Activated T-helper 17 cell treated with anti-CD3 and anti-CD28 coated beads, Interleukin-2, amount 50 U/mL, for 72 hours (primary cell): Measurements from ENCODE around the gene LANCL3. TPM values are rescaled to one million over a fixed set of nuclear protein-coding genes. Genes with fewer than 3 reads are reported as not detected.
"Not testable (repeated sequence)": the region's sequence is repeated elsewhere in the genome, so short reads cannot be mapped to it uniquely, and the experiment has no call there.

ENCODE experiments used
- ATAC-seq: fragments of 150-1000 bp; cut with Tn5 transposase; replicated peaks from 2 replicates; pipeline ENCODE4 v1.10.0; 2021; ENCODE audit warnings: mild to moderate bottlenecking, moderate library complexity
- H3K27ac Mint-ChIP-seq: one replicate; pipeline ENCODE4 v1.8.0; 2022; ENCODE audit warnings: mixed read lengths
- H3K27me3 Mint-ChIP-seq: one replicate; pipeline ENCODE4 v1.8.0; 2022; ENCODE audit warnings: mixed read lengths
- H3K36me3 Mint-ChIP-seq: one replicate; pipeline ENCODE4 v1.8.0; 2022; ENCODE audit warnings: low read depth, mild to moderate bottlenecking, mixed read lengths
- H3K4me1 Mint-ChIP-seq: one replicate; pipeline ENCODE4 v1.8.0; 2022; ENCODE audit warnings: mixed read lengths
- H3K4me3 Mint-ChIP-seq: one replicate; pipeline ENCODE4 v1.8.0; 2022; ENCODE audit warnings: mild to moderate bottlenecking, mixed read lengths
- H3K9me3 Mint-ChIP-seq: one replicate; pipeline ENCODE4 v1.8.0; 2022; ENCODE audit warnings: mixed read lengths
- total RNA-seq, 2 donors: library from RNA; stranded (reverse); gene quantifications; one replicate each; pipeline ENCODE4 v1.2.3, GENCODE V29; 2022

The LANCL3 gene
- total RNA-seq, 2 donors from 2014 or later: 0.40 to 0.95 TPM

DNA sequence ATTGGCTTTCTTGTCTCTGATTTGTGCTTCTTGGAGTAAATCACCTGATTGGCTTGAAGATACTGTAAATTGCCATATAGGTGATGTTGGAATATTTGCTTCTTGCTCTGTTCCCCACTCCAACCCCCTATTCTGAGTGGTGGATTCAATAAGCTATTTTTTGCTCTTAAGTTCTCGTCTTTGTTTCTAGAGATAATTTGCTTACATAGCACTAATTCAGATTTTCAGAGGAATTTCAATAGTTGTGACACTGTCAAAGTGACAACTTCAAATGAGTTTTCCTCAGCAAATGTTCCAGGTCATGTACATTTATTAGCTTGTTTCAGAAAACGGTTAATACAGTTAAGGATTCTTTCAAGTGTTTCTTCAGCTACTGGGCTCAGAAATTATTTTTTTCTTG is 18.6 kb downstream of the LANCL3 start:
- Mint-ChIP-seq H3K4me1 (no peaks in the 10 kb centered on the region), H3K27me3 (no peaks in the 10 kb centered on the region), H3K36me3 (no peaks in the 10 kb centered on the region), H3K27ac (no peak overlapping the region), H3K9me3 (no peaks in the 10 kb centered on the region), H3K4me3 (no peak overlapping the region)
- ATAC-seq: no peak

DNA sequence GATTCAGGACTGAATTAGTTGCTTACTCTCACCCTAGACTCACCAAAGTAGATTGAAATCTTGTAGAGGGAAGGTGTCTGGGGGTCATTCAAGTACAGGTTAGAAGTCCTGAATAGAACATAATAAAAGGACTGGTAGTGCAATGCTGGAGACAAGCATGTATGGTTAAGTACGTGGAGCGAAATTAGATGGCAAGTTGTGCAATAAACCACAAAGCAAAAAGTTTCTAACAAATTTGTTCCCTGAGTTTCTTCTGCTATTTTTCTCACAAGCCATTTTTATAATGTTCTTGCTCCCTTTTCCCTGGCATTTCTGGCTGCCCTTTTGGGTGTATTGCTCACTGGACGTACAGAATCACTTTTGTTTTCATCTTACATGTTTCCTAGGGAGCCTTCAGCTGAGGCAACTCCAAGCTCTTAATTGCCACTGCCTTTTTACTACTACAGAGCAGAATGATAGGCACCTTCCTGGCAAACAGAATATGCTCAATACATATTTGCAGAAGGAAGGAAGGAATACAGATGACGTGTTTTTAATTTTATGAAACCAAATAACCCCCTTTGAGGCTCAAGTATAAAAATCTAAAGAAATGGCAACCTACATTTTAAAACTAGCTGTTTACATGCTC is 23.4 kb downstream of the LANCL3 start:
- Mint-ChIP-seq H3K27ac (no peak overlapping the region), H3K27me3 (no peaks in the 10 kb centered on the region), H3K9me3 (no peaks in the 10 kb centered on the region), H3K36me3 (no peaks in the 10 kb centered on the region), H3K4me1 (no peaks in the 10 kb centered on the region), H3K4me3 (no peak overlapping the region)
- no peak for ATAC-seq

DNA sequence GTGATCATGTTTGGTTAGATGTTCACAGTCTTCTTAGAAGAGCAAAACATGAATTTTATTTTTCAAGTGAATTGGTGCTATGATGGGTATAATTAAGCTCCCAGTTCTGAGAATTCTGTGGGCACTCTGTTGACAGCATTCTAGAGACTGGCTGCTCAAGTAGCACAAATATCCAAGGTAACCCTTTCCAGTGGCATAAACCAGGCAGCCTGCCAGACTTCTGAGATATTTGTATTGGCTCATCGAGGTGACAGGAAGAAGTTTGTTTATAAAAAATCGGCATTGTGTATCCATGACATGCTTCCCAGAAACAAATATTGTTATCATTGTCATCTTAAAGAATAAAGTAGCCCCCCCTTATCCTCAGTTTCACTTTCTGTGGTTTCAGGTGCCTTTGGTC is 28.3 kb downstream of the LANCL3 start:
- H3K4me3 Mint-ChIP-seq: no peak overlapping the region

DNA sequence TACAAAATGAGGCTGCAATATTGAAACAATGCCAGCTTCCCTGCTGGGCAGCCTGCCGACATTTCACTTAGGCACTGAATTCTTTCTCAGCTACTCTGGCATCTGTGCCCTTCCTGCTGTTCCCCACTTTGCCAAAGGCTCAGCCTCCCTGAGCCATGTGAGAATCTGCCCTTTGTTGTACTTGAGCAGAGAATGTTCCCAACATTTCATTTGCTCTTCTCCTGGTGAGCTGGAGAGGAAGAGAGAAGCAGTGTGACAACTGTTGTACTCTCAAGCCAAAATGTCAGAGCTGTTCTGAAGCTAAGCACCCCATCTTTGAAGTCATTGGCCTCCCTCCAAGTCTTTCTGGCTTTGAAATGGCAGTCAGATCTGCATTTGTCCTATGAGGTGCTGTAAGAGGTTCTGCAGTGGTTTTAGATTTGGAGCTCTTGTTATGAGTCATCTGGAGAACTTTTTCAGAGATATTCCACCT is 32.5 kb downstream of the LANCL3 start:
- Mint-ChIP-seq H3K4me1 (no peaks in the 10 kb centered on the region), H3K27ac (no peak overlapping the region), H3K9me3 (no peaks in the 10 kb centered on the region), H3K27me3 (peaks cover 5% of the 10 kb centered on the region), H3K4me3 (no peak overlapping the region), H3K36me3 (no peaks in the 10 kb centered on the region)
- ATAC-seq: peak; percentile 28

More for the DNA sequence above, 28.3 kb downstream of the LANCL3 start:
- H3K9me3 Mint-ChIP-seq: no peaks in the 10 kb centered on the region
- H3K4me1 Mint-ChIP-seq: no peaks in the 10 kb centered on the region
- no peak overlapping the region for H3K27ac Mint-ChIP-seq
- no peaks in the 10 kb centered on the region for H3K27me3 Mint-ChIP-seq
- ATAC-seq: no peak
- H3K36me3 Mint-ChIP-seq: no peaks in the 10 kb centered on the region

DNA sequence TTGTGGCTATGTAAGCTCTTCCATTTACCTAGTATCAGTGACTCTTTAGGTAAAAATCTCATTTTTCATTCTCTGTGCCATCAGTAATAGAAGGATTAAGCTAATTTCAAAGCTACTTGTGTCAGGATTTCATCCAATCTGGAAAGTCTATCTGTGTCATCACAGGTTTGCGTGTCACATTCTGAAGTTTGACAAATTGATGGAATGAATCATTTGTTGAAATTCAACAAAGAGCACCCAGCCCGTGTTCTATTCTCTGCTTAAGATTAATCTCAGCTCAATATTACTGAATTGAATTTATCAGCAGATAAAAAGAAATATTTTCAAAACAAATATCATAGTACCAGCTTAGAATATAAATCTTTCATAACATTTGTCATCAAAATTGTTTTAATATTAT is 35.8 kb downstream of the LANCL3 start:
- H3K36me3 Mint-ChIP-seq: no peaks in the 10 kb centered on the region
- H3K4me3 Mint-ChIP-seq: no peak overlapping the region
- H3K4me1 Mint-ChIP-seq: no peaks in the 10 kb centered on the region
- H3K27ac Mint-ChIP-seq: no peak overlapping the region
- H3K9me3 Mint-ChIP-seq: no peaks in the 10 kb centered on the region
- no peak for ATAC-seq
- peaks cover 5% of the 10 kb centered on the region for H3K27me3 Mint-ChIP-seq

DNA sequence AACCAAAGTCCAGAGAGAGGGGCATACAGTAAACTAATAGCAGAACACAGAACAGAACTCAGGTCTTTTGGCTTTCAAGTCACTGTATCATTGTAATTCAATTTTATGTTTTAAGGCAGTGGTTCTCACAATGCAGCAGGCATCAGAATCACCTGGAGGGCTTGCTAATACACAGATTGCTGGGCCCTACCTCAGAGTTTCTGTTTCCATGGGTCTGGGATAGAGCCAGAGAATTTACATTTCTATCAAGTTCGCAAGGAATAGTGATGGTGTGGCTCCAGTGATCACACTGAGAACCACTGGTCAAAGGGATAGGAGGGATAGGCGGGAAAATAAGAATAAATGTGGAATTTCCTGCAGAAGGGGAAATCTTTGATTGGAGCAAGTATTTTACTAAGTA is 36.7 kb downstream of the LANCL3 start:
- Mint-ChIP-seq H3K4me3 (no peak overlapping the region), H3K36me3 (no peaks in the 10 kb centered on the region), H3K4me1 (no peaks in the 10 kb centered on the region), H3K27me3 (peaks cover 5% of the 10 kb centered on the region), H3K9me3 (no peaks in the 10 kb centered on the region), H3K27ac (no peak overlapping the region)
- no peak for ATAC-seq

DNA sequence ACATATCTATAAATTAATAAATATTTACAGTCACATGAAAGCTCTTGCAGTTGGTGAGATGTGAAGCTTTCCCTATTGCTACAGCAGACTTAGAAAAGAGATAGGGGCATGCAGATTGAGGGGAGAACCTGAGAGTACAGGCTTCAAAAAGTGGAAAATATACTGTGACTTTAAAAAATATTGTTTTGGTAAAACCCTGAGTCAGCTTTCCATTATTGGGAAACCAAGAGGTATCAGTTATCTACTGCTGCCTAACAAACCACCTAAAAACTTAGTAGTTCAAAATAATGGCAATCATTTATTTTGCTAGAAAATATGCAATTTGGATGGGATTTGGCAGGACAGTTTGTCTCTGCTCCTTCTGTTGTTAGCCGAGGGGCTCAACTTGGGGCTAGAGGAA is 38.3 kb downstream of the LANCL3 start:
- Mint-ChIP-seq H3K36me3 (no peaks in the 10 kb centered on the region), H3K4me1 (no peaks in the 10 kb centered on the region), H3K9me3 (no peaks in the 10 kb centered on the region), H3K27ac (no peak overlapping the region), H3K4me3 (no peak overlapping the region), H3K27me3 (peaks cover 5% of the 10 kb centered on the region)
- ATAC-seq: no peak

DNA sequence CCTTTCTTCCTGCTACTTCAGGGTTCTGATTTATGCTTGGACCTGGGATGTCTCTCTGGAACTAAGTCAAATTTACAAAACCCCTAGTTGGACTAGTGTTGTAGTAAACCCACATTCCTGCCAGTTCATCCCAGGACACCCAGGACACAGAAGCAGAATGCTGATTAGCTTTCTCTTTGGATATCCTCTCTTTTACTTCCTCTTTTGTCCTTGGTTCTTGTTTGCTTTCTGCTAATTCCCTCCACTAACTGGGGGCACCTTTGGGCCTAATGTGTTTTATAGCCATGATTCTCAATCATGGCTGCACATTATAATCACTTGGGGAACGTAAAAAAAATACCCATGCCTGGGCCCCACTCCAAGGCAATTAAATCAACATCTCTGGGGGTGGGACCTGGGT is 42.5 kb downstream of the LANCL3 start:
- Mint-ChIP-seq H3K9me3 (no peaks in the 10 kb centered on the region), H3K4me1 (no peaks in the 10 kb centered on the region), H3K4me3 (no peak overlapping the region), H3K36me3 (no peaks in the 10 kb centered on the region), H3K27ac (no peak overlapping the region), H3K27me3 (no peaks in the 10 kb centered on the region)
- no peak for ATAC-seq

DNA sequence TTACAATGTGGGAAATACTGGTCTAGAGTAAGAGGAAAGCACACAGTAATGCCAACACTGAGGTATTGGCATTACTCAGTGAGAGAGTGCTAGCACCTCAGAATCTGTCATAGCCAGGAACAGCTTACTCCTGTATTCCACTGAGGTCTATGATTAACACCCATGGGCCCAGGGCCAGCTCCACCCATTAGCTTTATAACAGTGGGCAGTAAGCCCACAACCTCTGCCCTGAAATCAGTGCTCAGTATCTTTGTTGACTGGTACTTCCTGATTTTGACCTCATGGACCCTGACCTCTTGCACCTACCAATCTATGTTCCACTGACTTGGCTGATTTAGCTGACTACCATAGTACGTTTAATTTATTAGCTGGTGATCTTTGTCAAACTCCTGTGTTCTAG is 56.1 kb downstream of the LANCL3 start:
- no peak for ATAC-seq
- no peaks in the 10 kb centered on the region for H3K36me3 Mint-ChIP-seq
- H3K27me3 Mint-ChIP-seq: no peaks in the 10 kb centered on the region
- no peak overlapping the region for H3K4me3 Mint-ChIP-seq
- H3K4me1 Mint-ChIP-seq: no peaks in the 10 kb centered on the region
- H3K27ac Mint-ChIP-seq: no peak overlapping the region
- no peaks in the 10 kb centered on the region for H3K9me3 Mint-ChIP-seq

DNA sequence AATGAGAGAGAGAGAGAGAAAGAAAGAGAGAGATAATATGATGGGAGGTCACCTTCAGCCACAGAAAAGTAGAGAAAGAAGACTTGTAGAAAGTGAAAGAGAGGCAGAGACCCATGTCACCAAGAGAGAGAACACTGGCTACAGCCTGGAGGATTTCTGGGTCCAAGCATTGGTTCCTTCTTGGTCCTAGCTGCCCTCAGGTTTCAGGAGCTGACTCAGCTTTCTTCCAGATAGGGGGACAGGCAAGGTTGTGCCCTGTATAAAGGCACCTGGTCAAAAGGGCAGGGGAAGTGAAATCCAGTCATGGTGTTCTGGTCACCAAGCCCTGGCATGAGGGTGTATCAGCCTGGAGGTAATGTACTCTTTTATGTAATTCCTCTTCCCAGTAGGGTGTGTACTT is 66.6 kb downstream of the LANCL3 start:
- H3K9me3 Mint-ChIP-seq: no peaks in the 10 kb centered on the region
- no peak for ATAC-seq
- no peaks in the 10 kb centered on the region for H3K36me3 Mint-ChIP-seq
- H3K4me1 Mint-ChIP-seq: no peaks in the 10 kb centered on the region
- H3K27me3 Mint-ChIP-seq: peaks cover 3% of the 10 kb centered on the region
- H3K4me3 Mint-ChIP-seq: no peak overlapping the region
- H3K27ac Mint-ChIP-seq: no peak overlapping the region

DNA sequence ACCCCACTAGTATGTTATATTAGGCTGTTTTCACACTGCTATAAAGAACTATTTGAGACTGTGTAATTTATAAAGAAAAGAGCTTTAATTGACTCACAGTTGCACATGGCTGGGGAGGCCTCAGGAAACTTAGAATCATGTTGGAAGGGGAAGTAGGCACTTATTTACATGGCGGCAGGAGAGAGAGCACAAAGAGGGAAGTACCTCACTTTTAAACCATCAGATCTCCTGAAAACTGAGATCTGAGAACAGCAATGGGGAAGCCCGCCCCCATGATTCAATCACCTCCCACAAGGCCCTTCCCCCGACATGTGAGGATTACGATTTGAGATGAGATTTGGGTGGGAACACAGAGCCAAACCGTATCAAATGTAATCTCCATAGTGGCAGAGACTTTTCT is 68.7 kb downstream of the LANCL3 start:
- ATAC-seq: no peak
- H3K9me3 Mint-ChIP-seq: no peaks in the 10 kb centered on the region
- H3K27me3 Mint-ChIP-seq: peaks cover 3% of the 10 kb centered on the region
- H3K4me1 Mint-ChIP-seq: no peaks in the 10 kb centered on the region
- no peak overlapping the region for H3K4me3 Mint-ChIP-seq
- no peak overlapping the region for H3K27ac Mint-ChIP-seq
- no peaks in the 10 kb centered on the region for H3K36me3 Mint-ChIP-seq

DNA sequence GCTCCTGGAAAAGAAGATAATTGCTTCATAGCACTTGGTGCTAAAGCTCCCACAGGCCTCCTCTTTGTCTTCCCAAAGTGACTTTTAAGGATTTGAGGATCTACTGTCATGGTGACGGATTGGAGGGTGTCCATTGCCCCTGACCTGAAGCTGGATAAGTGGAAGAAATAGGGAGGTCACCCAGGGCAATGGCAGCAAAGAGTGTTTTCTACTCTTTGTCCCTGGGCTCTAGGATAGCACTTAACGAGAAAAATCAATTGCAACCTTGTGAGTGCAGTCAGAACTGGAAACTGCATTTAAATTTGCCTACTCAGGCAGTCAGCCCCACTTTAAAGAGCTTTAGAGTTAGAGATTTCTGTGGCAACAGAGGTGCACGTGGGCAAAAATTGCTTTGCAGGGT is 70.4 kb downstream of the LANCL3 start:
- no peaks in the 10 kb centered on the region for H3K36me3 Mint-ChIP-seq
- peaks cover 3% of the 10 kb centered on the region for H3K27me3 Mint-ChIP-seq
- no peak for ATAC-seq
- H3K4me1 Mint-ChIP-seq: no peaks in the 10 kb centered on the region
- no peak overlapping the region for H3K4me3 Mint-ChIP-seq
- H3K9me3 Mint-ChIP-seq: no peaks in the 10 kb centered on the region
- no peak overlapping the region for H3K27ac Mint-ChIP-seq

DNA sequence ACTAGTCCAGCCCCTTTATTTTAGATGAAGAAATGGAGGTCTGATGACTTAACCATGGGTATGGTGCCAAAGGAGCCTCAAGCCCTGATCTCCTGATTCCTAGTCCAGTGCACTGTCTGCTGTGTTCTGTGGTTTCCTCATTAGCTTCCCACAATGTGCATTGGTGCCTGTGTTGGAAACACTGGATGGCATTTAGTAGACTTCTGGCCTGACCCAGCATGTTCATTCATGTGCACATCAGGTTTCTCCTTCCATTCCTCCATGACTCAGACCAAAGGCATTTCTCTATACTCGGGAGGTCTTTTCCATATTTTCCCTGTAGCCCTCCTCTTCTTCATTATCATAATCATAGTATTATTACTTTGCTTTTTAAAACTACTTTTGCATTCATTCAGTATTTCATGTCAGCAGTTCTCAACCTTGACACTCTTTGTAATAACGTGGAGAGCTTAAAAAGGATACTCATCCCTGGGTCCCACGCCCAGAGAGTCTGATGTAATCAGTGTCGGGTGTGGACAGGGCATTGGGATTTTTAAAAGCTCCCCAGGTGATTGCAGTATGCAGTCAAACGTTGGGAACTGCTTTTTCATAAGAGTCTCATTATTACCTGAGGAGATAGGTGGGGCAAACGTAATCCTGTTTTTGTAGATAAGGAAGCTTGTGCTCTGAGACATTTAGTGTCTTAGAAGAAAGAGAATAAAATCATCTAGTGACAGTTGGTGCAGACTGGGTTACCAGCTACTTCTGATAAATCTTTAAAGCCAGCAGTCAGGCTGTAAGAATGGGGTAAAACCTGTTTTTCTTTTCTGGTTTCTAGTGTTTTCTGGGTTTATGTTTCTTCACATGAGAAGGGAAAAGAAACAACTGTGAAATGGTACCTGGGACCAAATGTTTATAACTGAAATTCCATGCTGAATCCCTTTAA is 73.2 kb downstream of the LANCL3 start:
- no peaks in the 10 kb centered on the region for H3K9me3 Mint-ChIP-seq
- H3K36me3 Mint-ChIP-seq: no peaks in the 10 kb centered on the region
- no peaks in the 10 kb centered on the region for H3K27me3 Mint-ChIP-seq
- H3K27ac Mint-ChIP-seq: no peak overlapping the region
- ATAC-seq: no peak
- no peaks in the 10 kb centered on the region for H3K4me1 Mint-ChIP-seq
- H3K4me3 Mint-ChIP-seq: no peak overlapping the region

DNA sequence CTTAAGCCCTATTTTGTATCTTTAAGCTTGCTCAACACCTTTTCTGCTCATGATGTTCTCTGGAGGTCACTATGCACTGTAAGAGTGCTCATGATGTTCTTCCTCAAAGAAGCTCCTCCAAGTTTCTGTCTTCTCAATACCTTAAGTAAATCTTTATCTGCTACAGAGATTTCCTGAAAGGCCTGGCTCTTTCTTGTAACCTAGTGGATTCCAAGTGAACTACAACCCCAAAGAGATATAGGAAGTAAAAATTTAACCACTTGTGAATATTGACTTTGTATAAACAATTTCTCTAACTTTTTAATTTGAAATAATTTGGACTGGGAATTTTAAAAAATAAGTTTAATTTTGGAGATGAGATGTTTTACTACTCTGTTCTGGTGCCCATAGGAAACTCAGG is 74.8 kb downstream of the LANCL3 start:
- H3K36me3 Mint-ChIP-seq: no peaks in the 10 kb centered on the region
- H3K27ac Mint-ChIP-seq: no peak overlapping the region
- no peak for ATAC-seq
- H3K4me1 Mint-ChIP-seq: no peaks in the 10 kb centered on the region
- H3K27me3 Mint-ChIP-seq: no peaks in the 10 kb centered on the region
- no peaks in the 10 kb centered on the region for H3K9me3 Mint-ChIP-seq
- no peak overlapping the region for H3K4me3 Mint-ChIP-seq

DNA sequence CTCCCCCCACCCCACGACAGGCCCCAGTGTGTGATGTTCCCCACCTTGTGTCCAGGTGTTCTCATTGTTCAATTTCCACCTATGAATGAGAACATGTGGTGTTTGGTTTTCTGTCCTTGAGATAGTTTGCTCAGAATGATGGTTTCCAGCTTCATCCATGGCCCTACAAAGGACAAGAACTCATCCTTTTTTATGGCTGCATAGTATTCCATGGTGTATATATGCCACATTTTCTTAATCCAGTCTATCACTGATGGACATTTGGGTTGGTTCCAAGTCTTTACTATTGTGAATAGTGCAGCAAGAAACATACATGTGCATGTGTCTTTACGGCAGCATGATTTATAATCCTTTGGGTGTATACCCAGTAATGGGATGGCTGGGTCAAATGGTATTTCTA is 79.4 kb downstream of the LANCL3 start:
- H3K36me3 Mint-ChIP-seq, H3K9me3 Mint-ChIP-seq: not testable (repeated sequence)

More for the DNA sequence above, 79.4 kb downstream of the LANCL3 start:
- H3K27me3 Mint-ChIP-seq, ATAC-seq, H3K27ac Mint-ChIP-seq, H3K4me3 Mint-ChIP-seq, H3K4me1 Mint-ChIP-seq: not testable (repeated sequence)
